GM18505 (cell line): ENCODE results near the gene GCLC.

Source experiments
- ATAC-seq: cut with Tn5 transposase; IDR thresholded peaks from one replicate; pipeline ENCODE4 v1.9.1; 2021; ENCODE audit not compliant: unreplicated experiment
- POLR2A ChIP-seq: IDR thresholded peaks from 4 replicates; pipeline ENCODE4 v1.6.1; 2011; ENCODE audit warnings: borderline replicate concordance; ENCODE audit not compliant: insufficient read depth, insufficient read length; ENCODE audit errors: extremely low read depth

The GCLC gene

GRCh38 chr6:53524455-53524815 is 20.5 kb downstream of the GCLC start:
- ATAC-seq, result no peak
- no peak for TF ChIP-seq POLR2A

GRCh38 chr6:53523511-53524454 is 21.1 kb downstream of the GCLC start:
- no peak for ATAC-seq
- no peak for TF ChIP-seq POLR2A

DNA sequence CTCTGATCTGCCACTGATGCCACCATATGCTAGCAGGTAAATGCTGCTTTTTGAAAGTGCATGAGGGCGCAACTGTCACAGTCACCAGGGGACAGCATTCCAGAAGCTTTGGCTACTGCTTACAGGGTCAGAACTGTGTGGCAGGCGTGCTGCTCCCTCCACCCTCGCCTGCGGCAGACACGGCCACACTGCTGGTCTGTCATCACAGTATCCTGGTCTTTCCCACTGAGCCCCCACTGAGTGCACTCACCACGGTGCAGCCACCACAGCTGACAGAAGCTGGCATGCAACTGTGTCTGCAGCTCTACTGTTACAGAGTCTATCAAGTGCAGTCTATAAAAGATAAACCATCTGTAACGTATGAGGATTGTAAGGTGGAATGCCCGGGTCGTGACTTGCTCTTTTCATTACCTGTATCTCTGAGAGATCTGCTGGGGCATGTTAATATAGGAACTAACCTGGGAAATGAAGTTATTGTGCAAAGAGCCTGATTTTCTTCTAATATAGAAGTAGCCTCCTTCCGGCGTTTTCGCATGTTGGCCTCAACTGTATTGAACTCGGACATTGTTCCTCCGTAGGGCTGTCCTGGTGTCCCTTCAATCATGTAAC is 24.5 kb downstream of the GCLC start:
- TF ChIP-seq POLR2A, result no peak
- no peak for ATAC-seq

GRCh38 chr6:53518862-53519261 is 26.0 kb downstream of the GCLC start:
- no peak for ATAC-seq
- TF ChIP-seq POLR2A, result no peak

DNA sequence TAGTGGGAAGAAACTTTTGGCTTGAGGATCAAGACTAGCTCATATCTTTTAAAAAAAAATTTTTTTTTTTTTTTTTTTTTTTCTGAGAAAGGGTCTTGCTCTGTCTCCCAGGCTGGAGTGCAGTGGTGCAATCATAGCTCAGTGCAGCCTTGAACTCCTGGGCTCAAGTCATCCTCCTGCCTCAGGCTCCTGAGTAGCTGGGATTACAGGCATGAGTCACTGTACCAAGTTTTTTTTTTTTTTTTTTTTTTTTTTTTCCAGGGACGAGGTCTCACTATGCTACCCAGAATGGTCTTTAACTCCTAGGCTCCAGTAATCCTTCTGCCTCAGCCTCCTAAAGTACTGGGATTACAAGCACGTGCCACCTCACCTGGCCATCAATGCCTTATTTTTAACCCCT is 27.9 kb downstream of the GCLC start:
- no peak for TF ChIP-seq POLR2A

DNA sequence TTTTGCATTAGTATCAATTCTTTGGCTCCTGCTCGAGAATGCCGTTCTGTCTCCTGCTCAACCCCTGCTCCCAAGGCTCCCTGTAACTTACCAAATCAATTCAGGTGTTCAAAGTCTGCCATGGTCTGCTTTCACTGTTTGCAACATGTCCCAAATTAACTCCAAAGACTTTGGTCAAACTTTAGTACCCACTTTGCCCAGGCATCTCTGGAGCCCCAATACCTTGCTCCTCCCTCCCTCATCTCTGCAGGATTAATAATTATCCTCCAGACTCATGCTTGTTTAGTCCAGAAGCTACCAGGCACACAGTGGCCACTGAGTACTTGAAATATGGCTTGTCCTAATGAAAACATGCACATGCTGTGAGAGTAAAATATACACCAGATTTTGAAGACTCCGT is 30.2 kb downstream of the GCLC start:
- no peak for TF ChIP-seq POLR2A
- ATAC-seq, result no peak

More for the DNA sequence above, 27.9 kb downstream of the GCLC start:
- no peak for ATAC-seq

GRCh38 chr6:53513519-53513966 is 31.4 kb downstream of the GCLC start:
- no peak for TF ChIP-seq POLR2A
- no peak for ATAC-seq

DNA sequence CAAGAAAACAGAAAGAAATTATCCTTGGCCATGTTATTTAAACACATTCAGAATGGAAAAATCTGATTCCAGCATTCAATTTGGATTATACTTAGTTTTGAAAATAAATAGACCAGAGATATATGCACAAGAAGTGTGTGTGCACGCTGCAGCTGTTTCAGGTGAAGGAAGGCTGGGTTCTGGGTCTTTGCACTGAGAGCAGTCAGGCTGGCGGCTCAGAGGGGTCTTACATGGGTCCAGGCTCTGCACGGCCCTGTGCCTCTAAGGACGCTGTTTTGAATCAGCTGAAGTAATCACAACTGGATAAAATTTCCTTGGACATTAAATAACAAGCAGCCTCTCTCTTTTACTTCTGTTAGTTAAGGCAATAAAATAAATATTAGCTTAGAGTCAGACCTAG is 31.8 kb downstream of the GCLC start:
- ATAC-seq, result no peak
- no peak for TF ChIP-seq POLR2A

DNA sequence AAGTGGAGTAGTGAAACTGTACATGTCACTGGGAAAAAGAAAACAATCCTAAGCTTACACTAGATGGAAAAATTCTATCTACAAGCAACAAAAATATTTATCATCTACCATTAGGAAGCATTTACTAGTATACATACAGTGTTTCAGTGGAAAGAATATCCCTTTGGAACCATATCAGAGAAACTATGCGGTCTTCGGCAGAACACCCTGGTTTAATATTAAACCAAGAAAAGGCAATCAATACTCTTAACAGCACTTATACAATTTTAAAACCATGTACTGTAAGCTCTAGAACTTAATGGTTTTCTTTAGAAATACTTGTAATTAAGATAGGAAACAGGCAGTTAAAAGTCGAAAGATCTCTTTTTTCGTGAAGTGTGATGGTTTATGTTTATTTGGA is 32.3 kb downstream of the GCLC start:
- ATAC-seq, result no peak
- no peak for TF ChIP-seq POLR2A

GRCh38 chr6:53510746-53511145 is 34.2 kb downstream of the GCLC start:
- no peak for ATAC-seq
- TF ChIP-seq POLR2A, result no peak

GRCh38 chr6:53506872-53507271 is 38.0 kb downstream of the GCLC start:
- no peak for TF ChIP-seq POLR2A
- ATAC-seq, result no peak

DNA sequence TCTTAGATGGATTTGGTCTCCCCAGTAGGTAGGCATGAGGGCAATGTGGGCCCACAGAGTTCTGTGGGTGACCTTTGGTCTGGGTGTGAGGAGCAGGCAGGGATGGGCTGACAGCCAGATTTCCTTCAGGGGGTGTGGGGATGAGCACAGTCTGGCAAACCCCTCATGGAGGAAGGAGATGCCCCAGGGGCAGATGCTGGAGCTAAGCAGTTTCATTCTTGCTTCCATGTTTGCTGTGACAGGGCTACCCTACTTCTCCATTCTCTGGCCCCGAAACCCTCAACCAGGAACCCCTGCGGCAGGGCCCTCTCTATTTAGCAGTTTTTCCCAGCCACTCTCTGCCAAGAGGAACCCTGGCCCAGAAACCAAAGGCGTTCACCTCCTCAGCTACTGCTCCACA is 40.4 kb downstream of the GCLC start:
- no peak for TF ChIP-seq POLR2A
- no peak for ATAC-seq

GRCh38 chr6:53503060-53503459 is 41.8 kb downstream of the GCLC start:
- ATAC-seq, result no peak
- no peak for TF ChIP-seq POLR2A

DNA sequence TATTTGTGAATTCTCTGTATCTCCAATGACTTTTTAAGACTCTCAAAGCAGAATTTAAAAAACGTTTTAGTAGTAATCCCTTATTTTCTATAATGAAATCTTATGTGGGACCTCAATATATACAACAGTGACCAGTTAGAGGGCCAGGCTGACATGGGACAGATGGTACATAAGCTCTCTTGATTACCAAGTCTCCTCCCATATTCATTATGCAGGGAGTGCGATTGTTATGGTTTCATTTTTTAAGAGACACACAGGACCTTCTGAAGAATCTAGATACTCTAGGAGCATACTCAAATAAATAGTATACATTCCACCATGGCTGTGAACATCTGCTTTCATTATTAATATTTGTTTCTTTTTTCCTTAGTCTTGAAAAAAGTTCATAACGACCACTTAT is 43.5 kb downstream of the GCLC start:
- TF ChIP-seq POLR2A, result no peak
- ATAC-seq, result no peak
